Measurements from ENCODE around the gene TNF.

Gene TNF

GRCh38 chr6:31575335-31575901 lies at the start of gene TNF:
Gene TNF (plus strand): TSS chr6:31575565. CDS start chr6:31575742, 177 bp downstream.
- in situ Hi-C loops (cut with HindIII; ENCODE audit: low sequenced_read_pairs) = no loop called here

- in situ Hi-C loops (cut with HindIII; ENCODE audit: low sequenced_read_pairs) = no loop called here
Observed at GRCh38 chr6:31525932-31526591, 49.3 kb upstream of the TNF start.

- in situ Hi-C loops (cut with HindIII; ENCODE audit: low sequenced_read_pairs) = no loop called here
Observed at GRCh38 chr6:31528307-31528777, 47.0 kb upstream of the TNF start.

- in situ Hi-C loops (cut with HindIII; ENCODE audit: low sequenced_read_pairs) = no loop called here
Observed at GRCh38 chr6:31528821-31529328, 46.5 kb upstream of the TNF start, which contains the start of gene MCCD1. Gene MCCD1 (plus strand): TSS chr6:31528962. CDS start chr6:31529015, 53 bp downstream.

- in situ Hi-C loops (cut with HindIII; ENCODE audit: low sequenced_read_pairs) = no loop called here
Observed at GRCh38 chr6:31529329-31530150, 45.8 kb upstream of the TNF start.

- in situ Hi-C loops (cut with HindIII; ENCODE audit: low sequenced_read_pairs) = no loop called here
Observed at GRCh38 chr6:31530659-31531058, 44.7 kb upstream of the TNF start.

- in situ Hi-C loops (cut with HindIII; ENCODE audit: low sequenced_read_pairs) = no loop called here
Observed at GRCh38 chr6:31531162-31531561, 44.2 kb upstream of the TNF start.

GRCh38 chr6:31531771-31532643 lies 43.4 kb upstream of the TNF start:
- in situ Hi-C loops (cut with HindIII; ENCODE audit: low sequenced_read_pairs) = no loop called here

- in situ Hi-C loops (cut with HindIII; ENCODE audit: low sequenced_read_pairs) = no loop called here
Observed at GRCh38 chr6:31532644-31533454, 42.5 kb upstream of the TNF start.

- in situ Hi-C loops (cut with HindIII; ENCODE audit: low sequenced_read_pairs) = no loop called here
Observed at GRCh38 chr6:31533455-31533841, 41.9 kb upstream of the TNF start.

GRCh38 chr6:31534011-31534410 lies 41.4 kb upstream of the TNF start:
- in situ Hi-C loops (cut with HindIII; ENCODE audit: low sequenced_read_pairs) = no loop called here

GRCh38 chr6:31534521-31535040 lies 40.8 kb upstream of the TNF start:
- in situ Hi-C loops (cut with HindIII; ENCODE audit: low sequenced_read_pairs) = no loop called here

- in situ Hi-C loops (cut with HindIII; ENCODE audit: low sequenced_read_pairs) = no loop called here
Observed at GRCh38 chr6:31535538-31536324, 39.6 kb upstream of the TNF start.

GRCh38 chr6:31538805-31539400 lies 36.5 kb upstream of the TNF start:
- in situ Hi-C loops (cut with HindIII; ENCODE audit: low sequenced_read_pairs) = no loop called here

- in situ Hi-C loops (cut with HindIII; ENCODE audit: low sequenced_read_pairs) = loop anchor here (5.0 kb wide), 2 partner anchors 42 to 77 kb away; partner anchors contain the start of genes AIF1 and LTB
Observed at GRCh38 chr6:31540640-31541039, 34.7 kb upstream of the TNF start.

- in situ Hi-C loops (cut with HindIII; ENCODE audit: low sequenced_read_pairs) = loop anchor here (5.0 kb wide), 2 partner anchors 41 to 76 kb away; partner anchors contain the start of genes AIF1 and LTB
Observed at GRCh38 chr6:31541059-31541657, 34.2 kb upstream of the TNF start.

GRCh38 chr6:31541658-31542521 lies 33.5 kb upstream of the TNF start, which contains the start of gene DDX39B:
Gene DDX39B (minus strand): TSS chr6:31542003. CDS start chr6:31540532, 1,471 bp downstream.
- in situ Hi-C loops (cut with HindIII; ENCODE audit: low sequenced_read_pairs) = loop anchor here (5.0 kb wide), 2 partner anchors 40 to 75 kb away; partner anchors contain the start of genes AIF1 and LTB
